SIG-M5 treated with dmso at 0.1 percent for 504 hours (cell line): ENCODE results near the gene TEKTIP1.
"Not testable (repeated sequence)": the region's sequence is repeated elsewhere in the genome, so short reads cannot be mapped to it uniquely, and the experiment has no call there.

Experiments used
- DNase-seq: peaks from one replicate; lab custom pipeline; 2025; ENCODE audit not compliant: unreplicated experiment; lab: John Stamatoyannopoulos, UW

The TEKTIP1 gene

DNA sequence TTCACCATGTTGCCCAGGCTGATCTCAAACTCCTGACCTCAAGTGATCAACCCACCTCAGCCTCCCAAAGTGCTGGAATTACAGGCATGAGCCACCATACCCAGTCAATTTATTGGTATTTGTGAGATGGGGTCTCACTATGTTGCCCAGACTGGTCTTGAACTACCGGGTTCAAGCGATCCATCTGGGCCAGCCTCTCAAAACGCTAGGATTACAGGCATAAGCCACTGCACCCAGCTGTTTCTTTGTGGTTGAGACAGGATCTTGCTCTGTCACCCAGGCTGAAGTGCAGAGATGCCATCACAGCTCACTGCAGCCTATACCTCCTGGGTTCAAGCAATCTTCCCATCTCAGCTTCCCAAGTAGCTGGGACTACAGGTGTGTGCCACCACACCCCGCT is 42.8 kb downstream of the TEKTIP1 start:
- DNase-seq, result not testable (repeated sequence)

DNA sequence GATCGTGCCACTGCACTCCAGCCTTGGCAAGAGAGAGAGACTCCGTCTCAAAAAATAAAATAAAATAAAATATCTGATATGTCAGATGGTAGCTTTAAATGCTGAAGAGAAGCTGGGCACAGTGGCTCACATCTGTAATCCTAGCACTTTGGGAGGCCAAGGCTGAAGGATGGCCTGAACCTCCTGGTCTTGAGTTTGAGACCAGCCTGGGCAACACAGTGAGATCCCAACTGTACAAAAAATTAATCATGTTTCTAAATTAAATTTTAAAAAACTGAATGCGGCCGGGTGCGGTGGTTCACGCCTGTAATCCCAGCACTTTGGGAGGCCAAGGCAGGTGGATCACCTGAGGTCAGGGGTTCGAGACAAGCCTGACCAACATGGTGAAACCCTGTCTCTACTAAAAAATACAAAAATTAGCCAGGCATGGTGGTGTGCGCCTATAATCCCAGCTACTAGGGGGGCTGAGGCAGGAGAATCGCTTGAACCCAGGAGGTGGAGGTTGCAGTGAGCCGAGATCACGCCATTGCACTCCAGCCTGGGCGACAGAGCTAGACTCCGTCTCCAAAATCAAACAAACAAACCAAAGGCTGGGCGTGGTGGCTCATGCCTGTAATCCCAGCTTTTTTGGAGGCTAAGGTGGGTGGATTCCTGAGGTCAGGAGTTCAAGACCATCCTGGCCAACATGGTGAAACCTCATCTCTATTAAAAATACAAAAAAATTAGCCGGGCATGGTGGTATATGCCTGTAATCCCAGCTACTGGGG is 45.2 kb downstream of the TEKTIP1 start:
- not testable (repeated sequence) for DNase-seq

DNA sequence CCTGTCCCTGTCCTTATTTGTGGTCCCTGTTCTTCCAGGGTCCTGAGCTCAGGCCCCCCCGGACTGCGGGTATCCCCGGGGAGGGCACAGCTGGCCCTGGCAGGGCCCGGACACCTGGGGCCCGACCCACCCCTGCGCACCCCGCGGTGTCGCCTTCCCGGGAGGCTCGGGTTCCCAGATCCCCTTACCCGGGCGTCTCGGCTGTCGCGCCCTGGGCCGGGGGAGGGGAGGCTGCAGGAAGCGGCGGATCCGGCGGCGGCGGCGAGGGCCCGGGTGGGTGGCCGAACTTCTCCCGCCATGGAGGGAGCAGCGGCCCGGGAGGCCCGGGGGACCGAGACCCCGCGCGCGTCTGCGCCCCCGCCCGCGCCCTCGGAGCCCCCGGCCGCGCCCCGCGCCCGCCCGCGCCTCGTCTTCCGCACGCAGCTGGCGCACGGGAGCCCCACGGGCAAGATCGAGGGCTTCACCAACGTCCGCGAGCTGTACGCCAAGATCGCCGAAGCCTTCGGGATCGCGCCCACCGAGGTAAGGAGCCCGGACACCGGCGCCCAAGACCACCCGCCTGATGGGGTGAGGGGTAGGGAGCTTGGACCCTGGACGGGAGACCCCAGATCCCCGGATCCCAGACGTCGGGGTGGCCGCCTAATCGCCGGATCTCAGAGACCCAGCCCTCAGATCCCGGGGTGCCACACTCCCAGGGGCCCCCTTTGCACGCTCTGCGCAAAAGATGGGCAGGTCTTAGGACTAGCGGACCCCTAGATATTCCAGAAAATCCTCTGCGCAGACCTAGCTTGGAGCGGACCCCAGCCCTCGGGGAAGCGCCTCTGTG is 46.5 kb downstream of the TEKTIP1 start, which contains the start of gene GIPC3:
Gene GIPC3 (plus strand): TSS at position 178 of the 826 bp plus-strand sequence. CDS start 120 bp downstream, at position 298.
- DNase-seq, result no peak

DNA sequence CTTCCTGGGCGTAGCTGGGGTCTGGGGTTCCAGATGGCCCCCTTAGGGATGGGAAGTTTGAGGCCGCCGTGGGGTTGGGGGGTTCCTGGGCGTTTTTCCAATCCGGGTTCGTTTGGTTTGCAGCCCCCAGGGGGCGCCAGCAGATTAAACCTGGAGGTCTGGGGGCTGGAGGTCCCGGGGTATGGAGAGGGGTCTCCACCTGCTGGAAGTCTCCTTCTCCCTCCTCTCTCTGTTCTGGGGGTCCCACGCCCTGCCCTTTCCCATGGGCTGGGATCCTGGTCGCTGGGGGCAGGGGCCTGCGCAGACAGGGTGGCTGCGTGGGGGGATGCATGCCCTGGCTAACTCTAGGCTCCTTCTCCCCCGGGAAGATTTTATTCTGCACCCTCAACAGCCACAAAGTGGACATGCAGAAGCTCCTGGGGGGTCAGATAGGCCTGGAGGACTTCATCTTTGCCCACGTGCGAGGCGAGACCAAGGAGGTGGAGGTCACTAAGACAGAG is 47.2 kb downstream of the TEKTIP1 start:
- DNase-seq, result no peak

DNA sequence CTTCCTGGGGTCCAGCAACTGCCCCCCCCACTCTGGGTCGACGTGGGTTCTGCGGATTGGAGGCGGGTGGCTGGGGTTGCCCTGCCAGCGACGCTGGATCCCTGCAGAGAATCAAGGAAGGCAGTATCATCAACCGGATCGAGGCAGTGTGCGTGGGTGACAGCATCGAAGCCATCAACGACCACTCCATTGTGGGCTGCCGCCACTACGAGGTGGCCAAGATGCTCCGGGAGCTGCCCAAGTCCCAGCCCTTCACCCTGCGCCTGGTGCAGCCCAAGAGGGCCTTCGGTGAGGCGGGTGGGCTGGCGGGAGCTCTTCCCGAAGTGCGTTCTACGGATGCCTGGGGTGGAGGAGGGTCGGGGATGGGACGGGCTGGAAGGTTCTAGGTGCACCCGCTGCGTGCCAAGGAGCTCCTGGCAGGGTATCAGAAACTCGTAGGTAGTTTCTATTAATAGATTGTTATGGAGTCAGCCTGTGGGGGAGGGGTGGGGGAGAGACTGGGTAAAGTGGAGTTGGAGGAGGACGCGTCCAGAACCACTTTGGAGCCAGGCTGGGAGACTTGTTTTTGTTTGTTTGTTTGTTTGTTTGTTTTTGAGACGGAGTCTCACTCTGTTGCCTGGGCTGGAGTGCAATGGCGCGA is 47.9 kb downstream of the TEKTIP1 start:
- no peak for DNase-seq

DNA sequence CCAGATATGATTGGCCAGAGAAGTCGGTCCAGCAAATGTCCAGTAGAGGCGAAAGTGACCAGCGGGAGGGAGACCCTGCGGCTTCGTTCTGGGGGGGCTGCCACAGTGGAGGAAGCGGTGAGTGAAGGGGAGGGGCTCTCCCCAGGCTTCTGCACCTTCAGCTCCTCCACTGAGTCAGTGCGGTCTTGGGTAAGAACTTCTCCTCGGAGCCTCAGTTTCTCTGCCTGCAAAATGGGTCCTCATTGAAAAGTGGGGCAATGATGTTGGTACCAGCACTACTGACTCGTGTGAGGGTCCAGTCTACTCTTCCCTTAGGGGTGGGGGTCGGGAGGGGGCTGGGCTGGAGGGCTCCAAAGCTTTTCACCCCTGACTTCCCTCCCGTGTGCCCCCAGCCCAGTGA is 50.5 kb downstream of the TEKTIP1 start:
- no peak for DNase-seq

DNA sequence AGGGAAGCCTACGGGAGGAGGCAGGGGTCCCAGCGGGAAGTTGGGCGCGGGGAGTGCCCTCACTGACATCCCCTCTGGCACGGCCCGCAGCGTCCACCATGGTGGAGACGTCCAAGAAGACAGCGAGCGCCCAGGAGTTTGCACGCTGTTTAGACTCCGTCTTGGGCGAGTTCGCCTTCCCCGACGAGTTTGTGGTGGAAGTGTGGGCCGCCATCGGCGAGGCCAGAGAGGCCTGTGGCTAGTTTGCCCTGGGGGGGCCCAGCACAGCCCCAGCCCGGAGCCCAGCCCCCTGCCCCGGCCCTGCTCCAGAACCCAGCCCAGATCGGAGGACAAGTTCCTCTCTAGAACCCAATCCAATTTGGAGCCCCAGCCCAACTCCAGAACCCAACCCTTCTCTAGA is 51.0 kb downstream of the TEKTIP1 start:
- no peak for DNase-seq

DNA sequence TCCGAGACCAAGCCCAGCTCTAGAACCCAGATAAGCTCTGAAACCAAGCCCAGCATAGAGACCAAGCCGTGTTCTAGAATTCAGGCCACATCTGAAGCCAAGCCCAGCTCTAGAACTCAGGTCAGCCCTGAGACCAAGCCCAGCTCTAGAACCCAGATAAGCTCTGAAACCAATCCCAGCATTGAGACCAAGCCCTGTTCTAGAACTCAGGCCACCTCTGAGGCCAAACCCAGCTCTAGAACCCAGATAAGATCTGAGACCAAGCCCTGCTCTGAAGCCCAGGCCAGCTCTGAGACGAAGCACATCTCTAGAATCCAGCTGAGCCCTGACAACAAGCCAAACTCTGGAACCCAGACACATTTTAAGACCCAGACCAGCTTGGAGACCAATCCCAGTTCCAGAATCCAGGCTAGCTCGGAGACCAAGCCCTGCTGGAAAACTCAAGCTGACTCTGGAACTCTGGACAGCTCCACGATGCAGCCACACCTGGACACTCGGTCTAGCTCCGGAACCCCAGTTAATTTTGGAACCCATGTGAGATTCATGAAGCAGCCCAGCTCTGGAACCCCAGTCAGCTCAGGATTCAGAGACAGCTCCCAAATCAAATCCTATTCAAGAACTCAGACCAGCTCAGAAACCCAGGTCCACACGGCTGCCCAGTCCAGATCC is 52.2 kb downstream of the TEKTIP1 start:
- no peak for DNase-seq

DNA sequence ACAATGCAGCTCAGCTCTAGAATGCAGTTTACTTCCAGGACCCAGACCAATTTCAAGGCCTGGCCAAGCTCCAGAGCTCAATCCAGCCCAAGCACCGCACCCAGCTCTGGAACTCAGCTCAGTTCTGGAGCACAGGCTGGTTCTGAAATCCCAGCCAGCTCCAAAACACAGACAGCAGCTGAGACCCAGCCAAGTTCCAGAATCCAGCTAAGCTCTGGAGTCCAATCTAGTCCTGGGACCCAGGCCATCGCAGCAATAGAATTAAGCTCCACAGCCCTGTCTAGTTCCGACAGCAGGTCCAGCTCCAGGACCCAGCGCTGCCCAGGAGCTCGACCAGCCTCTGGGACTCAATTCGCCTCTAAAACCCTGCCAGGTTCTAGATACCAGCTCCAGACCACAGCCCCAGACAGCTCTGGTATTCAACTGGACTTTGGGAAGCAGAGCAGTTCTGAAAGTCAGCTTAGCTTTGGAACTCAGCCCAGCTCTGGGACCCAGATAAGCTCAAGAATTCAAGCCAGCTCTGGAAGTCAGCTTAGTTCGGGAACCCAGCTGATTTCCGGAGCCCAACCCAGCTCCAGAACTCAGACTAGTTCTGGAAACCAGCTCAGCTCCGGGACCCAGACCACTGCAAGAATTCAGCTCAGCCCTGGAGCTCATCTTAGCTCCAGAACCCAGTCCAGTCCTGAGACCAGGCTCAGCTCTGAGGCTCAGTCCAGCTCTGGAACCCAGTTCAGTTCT is 53.1 kb downstream of the TEKTIP1 start:
- DNase-seq, result no peak

DNA sequence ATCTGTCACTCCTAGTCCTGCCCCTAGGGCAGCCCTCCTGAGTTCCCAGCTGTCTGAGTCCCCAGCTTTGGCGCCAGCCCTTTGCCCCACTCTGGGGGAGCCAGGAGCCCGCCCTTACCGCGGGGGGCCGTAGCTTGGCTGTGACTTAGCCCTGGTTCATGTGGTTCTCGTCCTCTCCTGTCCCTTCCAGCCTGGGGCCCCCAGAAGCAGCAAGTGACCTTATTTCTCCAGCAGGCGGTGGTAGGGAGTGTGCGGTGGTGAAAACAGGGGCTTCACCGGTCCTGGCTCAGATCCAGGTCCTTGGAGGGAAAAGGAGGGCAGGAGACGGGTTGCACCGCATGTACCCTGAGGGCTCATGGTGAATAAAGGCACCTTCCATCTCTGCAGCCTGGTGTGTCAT is 54.2 kb downstream of the TEKTIP1 start:
- no peak for DNase-seq
